ENCODE results near the gene KIF26A. TPM values are rescaled to one million over a fixed set of nuclear protein-coding genes. Genes with fewer than 3 reads are reported as not detected.

The KIF26A gene
- total RNA-seq, 1 donor from 2014 or later, result 0.60 TPM

GRCh38 chr14:104221071-104221625, 82.8 kb downstream of the KIF26A start:
- Mint-ChIP-seq H3K36me3 (ENCODE audit: low read depth) (no peaks in the 10 kb centered on the region), H3K27ac (ENCODE audit: unreplicated experiment) (no peak overlapping the region), H3K4me1 (ENCODE audit: low read depth) (no peaks in the 10 kb centered on the region), H3K27me3 (ENCODE audit: low read depth) (peaks cover 8% of the 10 kb centered on the region), H3K4me3 (ENCODE audit: unreplicated experiment) (no peak overlapping the region), H3K9me3 (ENCODE audit: low read depth) (no peaks in the 10 kb centered on the region)
- no peak for DNase-seq (ENCODE audit: low spot score)
- no peak for TF ChIP-seq CTCF (IDR thresholded peaks at IDR 0.05)

- DNase-seq (ENCODE audit: low spot score), result peak; percentile 92
- no peak overlapping the region for H3K27ac Mint-ChIP-seq (ENCODE audit: unreplicated experiment)
- H3K27me3 Mint-ChIP-seq (ENCODE audit: low read depth), result peaks cover 8% of the 10 kb centered on the region
- no peak for TF ChIP-seq CTCF (IDR thresholded peaks at IDR 0.05)
- no peaks in the 10 kb centered on the region for H3K4me1 Mint-ChIP-seq (ENCODE audit: low read depth)
- H3K9me3 Mint-ChIP-seq (ENCODE audit: low read depth), result no peaks in the 10 kb centered on the region
- no peak overlapping the region for H3K4me3 Mint-ChIP-seq (ENCODE audit: unreplicated experiment)
- H3K36me3 Mint-ChIP-seq (ENCODE audit: low read depth), result no peaks in the 10 kb centered on the region
These were observed 83.4 kb downstream of the KIF26A start for GRCh38 chr14:104221636-104222369.

GRCh38 chr14:104222396-104223036, 84.1 kb downstream of the KIF26A start:
- Mint-ChIP-seq H3K27me3 (ENCODE audit: low read depth) (peaks cover 8% of the 10 kb centered on the region), H3K27ac (ENCODE audit: unreplicated experiment) (no peak overlapping the region), H3K36me3 (ENCODE audit: low read depth) (no peaks in the 10 kb centered on the region), H3K4me3 (ENCODE audit: unreplicated experiment) (no peak overlapping the region), H3K4me1 (ENCODE audit: low read depth) (no peaks in the 10 kb centered on the region), H3K9me3 (ENCODE audit: low read depth) (no peaks in the 10 kb centered on the region)
- no peak for TF ChIP-seq CTCF (IDR thresholded peaks at IDR 0.05)
- DNase-seq (ENCODE audit: low spot score), result peak; percentile 68

GRCh38 chr14:104223101-104224041, 85.0 kb downstream of the KIF26A start:
- Mint-ChIP-seq H3K27me3 (ENCODE audit: low read depth) (peaks cover 8% of the 10 kb centered on the region), H3K4me1 (ENCODE audit: low read depth) (no peaks in the 10 kb centered on the region), H3K9me3 (ENCODE audit: low read depth) (peaks cover 7% of the 10 kb centered on the region), H3K27ac (ENCODE audit: unreplicated experiment) (no peak overlapping the region), H3K4me3 (ENCODE audit: unreplicated experiment) (no peak overlapping the region), H3K36me3 (ENCODE audit: low read depth) (peaks cover 5% of the 10 kb centered on the region)
- TF ChIP-seq CTCF (IDR thresholded peaks at IDR 0.05), result no peak
- peak; percentile 66 for DNase-seq (ENCODE audit: low spot score)

- H3K27ac Mint-ChIP-seq (ENCODE audit: unreplicated experiment), result no peak overlapping the region
These were observed 85.7 kb downstream of the KIF26A start for GRCh38 chr14:104224131-104224505.

More at GRCh38 chr14:104224131-104224505, 85.7 kb downstream of the KIF26A start:
- Mint-ChIP-seq H3K9me3 (ENCODE audit: low read depth) (peaks cover 7% of the 10 kb centered on the region), H3K4me1 (ENCODE audit: low read depth) (no peaks in the 10 kb centered on the region), H3K4me3 (ENCODE audit: unreplicated experiment) (no peak overlapping the region), H3K36me3 (ENCODE audit: low read depth) (peaks cover 5% of the 10 kb centered on the region), H3K27me3 (ENCODE audit: low read depth) (peaks cover 4% of the 10 kb centered on the region)
- DNase-seq (ENCODE audit: low spot score), result no peak
- no peak for TF ChIP-seq CTCF (IDR thresholded peaks at IDR 0.05)
